ENCODE measurements around the gene OXA1L. TPM values are rescaled to one million over a fixed set of nuclear protein-coding genes. Genes with fewer than 3 reads are reported as not detected.
"Not testable (repeated sequence)": the region's sequence is repeated elsewhere in the genome, so short reads cannot be mapped to it uniquely, and the experiment has no call there.

OXA1L gene
- total RNA-seq, 1 experiment from 2014 or later, result 146 TPM

DNA sequence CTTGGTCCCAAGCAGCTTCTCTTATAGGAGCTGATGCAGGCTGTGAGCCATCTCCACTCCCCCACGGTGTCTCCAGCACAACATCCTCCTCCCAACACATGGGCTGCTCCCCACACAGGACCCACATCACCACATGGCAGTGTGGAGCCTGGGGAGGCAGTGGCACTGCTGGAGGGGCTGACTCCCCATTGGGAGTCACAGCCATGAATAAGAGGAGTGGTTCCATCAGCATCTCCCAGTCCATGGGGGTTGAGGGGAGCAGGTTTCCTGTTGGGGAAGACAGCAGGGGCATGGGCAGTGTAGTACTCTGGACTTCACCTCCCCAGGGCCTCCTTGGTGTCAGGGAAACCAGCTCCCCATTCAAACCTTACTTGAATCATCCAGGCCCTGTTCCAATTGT, 40.5 kb upstream of the OXA1L start:
- Histone ChIP-seq H3K79me2 (ENCODE audit: insufficient read depth, low read length) (no peaks in the 10 kb centered on the region), H4K20me1 (ENCODE audit: insufficient read depth) (no peaks in the 10 kb centered on the region), H3K4me2 (ENCODE audit: low read length) (no peak overlapping the region), H3K9ac (ENCODE audit: low read length) (no peak overlapping the region), H2AFZ (ENCODE audit: low read depth, low read length, poor library complexity, severe bottlenecking) (no peak overlapping the region), H3K27me3 (ENCODE audit: insufficient read depth, low read length) (no peaks in the 10 kb centered on the region), H3K4me1 (ENCODE audit: control insufficient read depth in 1 of 2, insufficient read depth in 2 of 2, low read length in 2 of 2) (no peaks in the 10 kb centered on the region), H3K4me3 (replicated peaks in 1 of 2; ENCODE audit: low read depth in 1 of 2, low read length in 2 of 2) (no peak overlapping the region), H3K9me2 (ENCODE audit: insufficient read depth) (no peaks in the 10 kb centered on the region), H3K36me3 (ENCODE audit: control insufficient read depth in 1 of 2, insufficient read depth in 2 of 2, low read length in 2 of 2) (no peaks in the 10 kb centered on the region), H3K27ac (ENCODE audit: low read depth, low read length) (no peak overlapping the region), H3K9me3 (ENCODE audit: control insufficient read depth in 1 of 2, insufficient read depth in 1 of 2, low read depth in 1 of 2, low read length in 2 of 2) (no peaks in the 10 kb centered on the region)
- BruUV-seq (replicated peaks), result no TSS peak
- CTCF ChIA-PET, result no interaction called here
- intact Hi-C loops (cut with micrococcal nuclease), result no loop called here
- RAD21 ChIA-PET (ENCODE audit: low non-redundant PET in 1 of 2, low total read pairs in 2 of 2, uncharacterized antibody in 2 of 2, unreplicated experiment in 2 of 2), result no interaction called here
- ATAC-seq (no peak), DNase-seq (ENCODE audit: low read depth, low spot score) (no peak)
- TF ChIP-seq EZH2 (IDR thresholded peaks at IDR 0.05), result no peak
- TF ChIP-seq ELF1 (IDR thresholded peaks at IDR 0.05; ENCODE audit: borderline replicate concordance, low read depth), result no peak
- TF ChIP-seq TCF7L2 (IDR thresholded peaks at IDR 0.05; ENCODE audit: borderline replicate concordance, extremely low read depth, insufficient read depth, insufficient read length), result no peak
- TF ChIP-seq RAD21 (IDR thresholded peaks at IDR 0.05; ENCODE audit: low read depth), result no peak
- POLR2A ChIA-PET, result no interaction called here

- CTCF ChIA-PET; H3K9me2 ChIP-seq (ENCODE audit: insufficient read depth); ATAC-seq; POLR2A ChIA-PET; intact Hi-C loops (cut with micrococcal nuclease); DNase-seq (ENCODE audit: low read depth, low spot score); H3K4me1 ChIP-seq (ENCODE audit: control insufficient read depth in 1 of 2, insufficient read depth in 2 of 2, low read length in 2 of 2); H3K9me3 ChIP-seq (ENCODE audit: control insufficient read depth in 1 of 2, insufficient read depth in 1 of 2, low read depth in 1 of 2, low read length in 2 of 2); H3K4me2 ChIP-seq (ENCODE audit: low read length); RAD21 ChIA-PET (ENCODE audit: low non-redundant PET in 1 of 2, low total read pairs in 2 of 2, uncharacterized antibody in 2 of 2, unreplicated experiment in 2 of 2); H3K27me3 ChIP-seq (ENCODE audit: insufficient read depth, low read length); H2AFZ ChIP-seq (ENCODE audit: low read depth, low read length, poor library complexity, severe bottlenecking); H3K79me2 ChIP-seq (ENCODE audit: insufficient read depth, low read length); H3K27ac ChIP-seq (ENCODE audit: low read depth, low read length); H3K36me3 ChIP-seq (ENCODE audit: control insufficient read depth in 1 of 2, insufficient read depth in 2 of 2, low read length in 2 of 2); H3K4me3 ChIP-seq (replicated peaks in 1 of 2; ENCODE audit: low read depth in 1 of 2, low read length in 2 of 2); BruUV-seq (replicated peaks); H3K9ac ChIP-seq (ENCODE audit: low read length); H4K20me1 ChIP-seq (ENCODE audit: insufficient read depth): not testable (repeated sequence)
These were observed 34.4 kb upstream of the OXA1L start for GRCh38 chr14:22732062-22732461.

DNA sequence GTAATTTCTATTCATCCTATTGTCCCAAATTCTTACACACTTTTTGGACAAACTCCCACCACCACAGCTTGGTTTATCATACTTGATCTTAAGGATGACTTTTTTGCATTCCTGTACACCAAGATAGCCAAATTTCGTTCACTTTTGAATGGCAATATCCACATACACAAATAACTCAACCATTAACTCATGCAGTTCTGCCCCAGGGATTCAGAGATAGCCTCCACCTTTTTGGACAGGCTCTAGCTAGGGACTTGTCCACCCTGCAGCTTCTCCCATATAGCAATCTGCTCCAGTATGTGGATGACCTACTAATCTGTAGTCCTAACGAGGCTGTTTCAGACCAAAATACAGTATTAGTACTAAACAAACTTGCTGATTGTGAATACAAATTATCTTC, 32.7 kb upstream of the OXA1L start:
- H3K4me1 ChIP-seq (ENCODE audit: control insufficient read depth in 1 of 2, insufficient read depth in 2 of 2, low read length in 2 of 2), result no peaks in the 10 kb centered on the region

More for the DNA sequence above, 32.7 kb upstream of the OXA1L start:
- H3K9ac ChIP-seq (ENCODE audit: low read length), result no peak overlapping the region
- no TSS peak for BruUV-seq (replicated peaks)
- H3K9me2 ChIP-seq (ENCODE audit: insufficient read depth), result no peaks in the 10 kb centered on the region
- no peaks in the 10 kb centered on the region for H4K20me1 ChIP-seq (ENCODE audit: insufficient read depth)
- no peaks in the 10 kb centered on the region for H3K79me2 ChIP-seq (ENCODE audit: insufficient read depth, low read length)
- ChIA-PET CTCF (no interaction called here), RAD21 (ENCODE audit: low non-redundant PET in 1 of 2, low total read pairs in 2 of 2, uncharacterized antibody in 2 of 2, unreplicated experiment in 2 of 2) (no interaction called here), POLR2A (no interaction called here)
- no peak overlapping the region for H2AFZ ChIP-seq (ENCODE audit: low read depth, low read length, poor library complexity, severe bottlenecking)
- H3K4me2 ChIP-seq (ENCODE audit: low read length), result no peak overlapping the region
- DNase-seq (ENCODE audit: low read depth, low spot score), result no peak
- no peak overlapping the region for H3K4me3 ChIP-seq (replicated peaks in 1 of 2; ENCODE audit: low read depth in 1 of 2, low read length in 2 of 2)
- H3K27ac ChIP-seq (ENCODE audit: low read depth, low read length), result no peak overlapping the region
- intact Hi-C loops (cut with micrococcal nuclease), result no loop called here
- no peaks in the 10 kb centered on the region for H3K36me3 ChIP-seq (ENCODE audit: control insufficient read depth in 1 of 2, insufficient read depth in 2 of 2, low read length in 2 of 2)
- TF ChIP-seq CTCF (IDR thresholded peaks at IDR 0.05 in 2 of 3, conservative IDR thresholded peaks at IDR 0.05 in 1 of 3; ENCODE audit: borderline replicate concordance in 1 of 3, insufficient read depth in 1 of 3, low read depth in 2 of 3, low read length in 2 of 3), result no peak
- no peak for TF ChIP-seq SIN3A (IDR thresholded peaks at IDR 0.05; ENCODE audit: low read depth)
- no peak for TF ChIP-seq EZH2 (IDR thresholded peaks at IDR 0.05)
- no peak for TF ChIP-seq RAD21 (IDR thresholded peaks at IDR 0.05; ENCODE audit: low read depth)
- TF ChIP-seq, protein P1, sequence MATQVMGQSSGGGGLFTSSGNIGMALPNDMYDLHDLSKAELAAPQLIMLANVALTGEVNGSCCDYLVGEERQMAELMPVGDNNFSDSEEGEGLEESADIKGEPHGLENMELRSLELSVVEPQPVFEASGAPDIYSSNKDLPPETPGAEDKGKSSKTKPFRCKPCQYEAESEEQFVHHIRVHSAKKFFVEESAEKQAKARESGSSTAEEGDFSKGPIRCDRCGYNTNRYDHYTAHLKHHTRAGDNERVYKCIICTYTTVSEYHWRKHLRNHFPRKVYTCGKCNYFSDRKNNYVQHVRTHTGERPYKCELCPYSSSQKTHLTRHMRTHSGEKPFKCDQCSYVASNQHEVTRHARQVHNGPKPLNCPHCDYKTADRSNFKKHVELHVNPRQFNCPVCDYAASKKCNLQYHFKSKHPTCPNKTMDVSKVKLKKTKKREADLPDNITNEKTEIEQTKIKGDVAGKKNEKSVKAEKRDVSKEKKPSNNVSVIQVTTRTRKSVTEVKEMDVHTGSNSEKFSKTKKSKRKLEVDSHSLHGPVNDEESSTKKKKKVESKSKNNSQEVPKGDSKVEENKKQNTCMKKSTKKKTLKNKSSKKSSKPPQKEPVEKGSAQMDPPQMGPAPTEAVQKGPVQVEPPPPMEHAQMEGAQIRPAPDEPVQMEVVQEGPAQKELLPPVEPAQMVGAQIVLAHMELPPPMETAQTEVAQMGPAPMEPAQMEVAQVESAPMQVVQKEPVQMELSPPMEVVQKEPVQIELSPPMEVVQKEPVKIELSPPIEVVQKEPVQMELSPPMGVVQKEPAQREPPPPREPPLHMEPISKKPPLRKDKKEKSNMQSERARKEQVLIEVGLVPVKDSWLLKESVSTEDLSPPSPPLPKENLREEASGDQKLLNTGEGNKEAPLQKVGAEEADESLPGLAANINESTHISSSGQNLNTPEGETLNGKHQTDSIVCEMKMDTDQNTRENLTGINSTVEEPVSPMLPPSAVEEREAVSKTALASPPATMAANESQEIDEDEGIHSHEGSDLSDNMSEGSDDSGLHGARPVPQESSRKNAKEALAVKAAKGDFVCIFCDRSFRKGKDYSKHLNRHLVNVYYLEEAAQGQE (IDR thresholded peaks at IDR 0.05; ENCODE audit: low read depth), result no peak
- H3K27me3 ChIP-seq (ENCODE audit: insufficient read depth, low read length), result no peaks in the 10 kb centered on the region
- H3K9me3 ChIP-seq (ENCODE audit: control insufficient read depth in 1 of 2, insufficient read depth in 1 of 2, low read depth in 1 of 2, low read length in 2 of 2), result no peaks in the 10 kb centered on the region
- no peak for ATAC-seq
